ENCODE results near the gene KIAA0825. TPM values are rescaled to one million over a fixed set of nuclear protein-coding genes. Genes with fewer than 3 reads are reported as not detected.

Gene KIAA0825
- total RNA-seq, 1 donor from 2014 or later: 4.2 TPM

- H3K4me1 Mint-ChIP-seq (ENCODE audit: unreplicated experiment): no peaks in the 10 kb centered on the region
- H3K4me3 Mint-ChIP-seq: no peak overlapping the region
- TF ChIP-seq CTCF (conservative IDR thresholded peaks at IDR 0.05): no peak
- no peaks in the 10 kb centered on the region for H3K9me3 Mint-ChIP-seq
- no peak overlapping the region for H3K27ac Mint-ChIP-seq
- H3K36me3 Mint-ChIP-seq: no peaks in the 10 kb centered on the region
- H3K27me3 Mint-ChIP-seq: no peaks in the 10 kb centered on the region
- DNase-seq (ENCODE audit: extremely low spot score, unreplicated experiment): no peak
These were observed 96.3 kb downstream of the KIAA0825 start for GRCh38 chr5:94522117-94522516.

- Mint-ChIP-seq H3K36me3 (peaks cover 3% of the 10 kb centered on the region), H3K27me3 (no peaks in the 10 kb centered on the region), H3K9me3 (no peaks in the 10 kb centered on the region), H3K4me3 (no peak overlapping the region), H3K4me1 (ENCODE audit: unreplicated experiment) (no peaks in the 10 kb centered on the region), H3K27ac (no peak overlapping the region)
- no peak for DNase-seq (ENCODE audit: extremely low spot score, unreplicated experiment)
- no peak for TF ChIP-seq CTCF (conservative IDR thresholded peaks at IDR 0.05)
These were observed 100.6 kb downstream of the KIAA0825 start for GRCh38 chr5:94517490-94518488.

GRCh38 chr5:94516148-94516547, 102.3 kb downstream of the KIAA0825 start:
- Mint-ChIP-seq H3K36me3 (peaks cover 3% of the 10 kb centered on the region), H3K27me3 (no peaks in the 10 kb centered on the region), H3K4me1 (ENCODE audit: unreplicated experiment) (no peaks in the 10 kb centered on the region), H3K4me3 (no peak overlapping the region), H3K27ac (no peak overlapping the region), H3K9me3 (no peaks in the 10 kb centered on the region)
- no peak for TF ChIP-seq CTCF (conservative IDR thresholded peaks at IDR 0.05)
- no peak for DNase-seq (ENCODE audit: extremely low spot score, unreplicated experiment)

- Mint-ChIP-seq H3K4me1 (ENCODE audit: unreplicated experiment) (peaks cover 11% of the 10 kb centered on the region), H3K4me3 (no peak overlapping the region), H3K27ac (no peak overlapping the region), H3K9me3 (no peaks in the 10 kb centered on the region), H3K27me3 (no peaks in the 10 kb centered on the region), H3K36me3 (no peaks in the 10 kb centered on the region)
- no peak for TF ChIP-seq CTCF (conservative IDR thresholded peaks at IDR 0.05)
- DNase-seq (ENCODE audit: extremely low spot score, unreplicated experiment): no peak
These were observed 109.8 kb downstream of the KIAA0825 start for GRCh38 chr5:94508461-94509148.

- TF ChIP-seq CTCF (conservative IDR thresholded peaks at IDR 0.05): no peak
- H3K4me1 Mint-ChIP-seq (ENCODE audit: unreplicated experiment): peaks cover 11% of the 10 kb centered on the region
- DNase-seq (ENCODE audit: extremely low spot score, unreplicated experiment): no peak
- H3K9me3 Mint-ChIP-seq: no peaks in the 10 kb centered on the region
- no peaks in the 10 kb centered on the region for H3K36me3 Mint-ChIP-seq
- no peak overlapping the region for H3K4me3 Mint-ChIP-seq
- H3K27me3 Mint-ChIP-seq: no peaks in the 10 kb centered on the region
- H3K27ac Mint-ChIP-seq: no peak overlapping the region
These were observed 112.9 kb downstream of the KIAA0825 start for GRCh38 chr5:94505327-94506068.

Data from type B pancreatic cell (in vitro differentiated cells).